AG09319 (cell line): ENCODE results near the gene CHRNG.

Experiments used
- DNase-seq: peaks from one replicate; pipeline ENCODE4 v3.0.0-alpha.2; 2010; ENCODE audit warnings: low read depth; ENCODE audit errors: extremely low read depth
- CTCF ChIP-seq: IDR thresholded peaks from 2 replicates; pipeline ENCODE4 v1.5.1; 2011; ENCODE audit warnings: low read depth, mild to moderate bottlenecking, inconsistent platforms, low read length, moderate library complexity

The CHRNG gene

GRCh38 chr2:232537499-232537898 is 2.0 kb upstream of the CHRNG start:
- no peak for DNase-seq
- no peak for TF ChIP-seq CTCF

- DNase-seq, result no peak
- no peak for TF ChIP-seq CTCF
Observed at GRCh38 chr2:232538671-232539070, 821 bp upstream of the CHRNG start.

GRCh38 chr2:232540441-232541041 is 1.0 kb downstream of the CHRNG start:
- no peak for DNase-seq
- no peak for TF ChIP-seq CTCF

- DNase-seq, result no peak
- no peak for TF ChIP-seq CTCF
Observed at GRCh38 chr2:232541195-232541960, 1.9 kb downstream of the CHRNG start.

GRCh38 chr2:232541961-232542714 is 2.6 kb downstream of the CHRNG start:
- DNase-seq, result no peak
- no peak for TF ChIP-seq CTCF

GRCh38 chr2:232542715-232543467 is 3.4 kb downstream of the CHRNG start:
- DNase-seq, result no peak
- no peak for TF ChIP-seq CTCF

GRCh38 chr2:232543491-232543890 is 4.0 kb downstream of the CHRNG start:
- no peak for TF ChIP-seq CTCF
- DNase-seq, result no peak
